Psoas muscle (tissue), 8 donors: ENCODE data around the gene MORC3. TPM values are rescaled to one million over a fixed set of nuclear protein-coding genes. Genes with fewer than 3 reads are reported as not detected.

ENCODE experiments used
- ATAC-seq, 4 donors: fragments of 200-7000 bp; cut with Tn5 transposase; one replicate each; pipeline ENCODE4 v1.9.1; 2020; ENCODE audit warnings: moderate library complexity in 3 of 4, mild to moderate bottlenecking in 2 of 4
- DNase-seq, 2 donors: peaks; one replicate each; pipeline ENCODE4 v3.0.0-alpha.2; 2020
- H3K27ac ChIP-seq: fragments of 200-600 bp; one replicate; pipeline ENCODE4 v1.8.0; 2022
- H3K27me3 ChIP-seq, 3 donors: fragments of 200-600 bp in 1 of 3; one replicate each; pipeline versions ENCODE4 v1.6.1 to v1.8.0; 2013 to 2022; ENCODE audit warnings: low read length in 2 of 3, mild to moderate bottlenecking in 2 of 3, moderate library complexity in 1 of 3; ENCODE audit not compliant: insufficient read depth in 3 of 3
- H3K36me3 ChIP-seq, 2 donors: fragments of 200-600 bp in 1 of 2; one replicate each; pipeline versions ENCODE4 v1.6.1 to v1.8.0; 2013 to 2022; ENCODE audit warnings: low read depth in 1 of 2, mild to moderate bottlenecking in 1 of 2, moderate library complexity in 1 of 2; ENCODE audit not compliant: insufficient read depth in 1 of 2
- H3K4me1 ChIP-seq: fragments of 200-600 bp; one replicate; pipeline ENCODE4 v1.8.0; 2022
- H3K4me3 ChIP-seq: fragments of 200-600 bp; one replicate; pipeline ENCODE4 v1.8.0; 2022; ENCODE audit warnings: mild to moderate bottlenecking
- H3K9me3 ChIP-seq: fragments of 200-600 bp; one replicate; pipeline ENCODE4 v1.8.0; 2022
- WGBS, 3 donors: extraction: QIAGEN DNeasy Blood & Tissue Kit; methylation state at CpG; one replicate each; pipeline versions ENCODE4 v1.1.6 to v1.1.7; 2013; 5-methylcytosine and 5-hydroxymethylcytosine counted together
- intact Hi-C, 2 donors: fragments of 100-400 bp; cut with DNase I; formaldehyde crosslinking; loops; one replicate each; pipeline versions ENCODE4 v1.11.0 to v1.14.2; 2022
- polyA plus RNA-seq, 3 donors: library from polyadenylated mRNA; stranded (reverse); fragments of 200-250 nt; gene quantifications; one replicate each; pipeline ENCODE4 v1.2.3, GENCODE V29; 2013
- total RNA-seq, 4 donors: library from RNA; stranded (reverse); fragmentation: NEBNext Ultra II Directional in 2 of 4; extraction: Animal tissue kit (Norgen Biotek cat#: 25700) in 2 of 4; gene quantifications; one replicate each; pipeline versions ENCODE4 v1.2.1 to v1.2.4, GENCODE V29; 2021 to 2023
- TF ChIP-seq, protein P1 (sequence below): fragments of 200-600 bp; IDR thresholded peaks from one replicate; pipeline ENCODE4 v1.8.0; 2022; ENCODE audit warnings: antibody characterized with exemption
- donor health status: healthy with polysubstance abuse.
- donor health status: DM: no; HTN: no; CAD: no; lungs with moderate emphysema.
- donor health status: Bipolar disorder and iron deficiency.
- donor health status: healthy.
- donor health status: DM: yes; HTN: yes; CAD: no.
- donor health status: DM: no; HTN: no; CAD: no.
- donor health status: DM: no; HTN: no; CAD: no.
- donor health status: DM: yes; HTN: yes; CAD: no.

MORC3 gene
- total and polyA plus RNA-seq, 7 donors = 12.4 to 33.5 (median 24.7) TPM

DNA sequence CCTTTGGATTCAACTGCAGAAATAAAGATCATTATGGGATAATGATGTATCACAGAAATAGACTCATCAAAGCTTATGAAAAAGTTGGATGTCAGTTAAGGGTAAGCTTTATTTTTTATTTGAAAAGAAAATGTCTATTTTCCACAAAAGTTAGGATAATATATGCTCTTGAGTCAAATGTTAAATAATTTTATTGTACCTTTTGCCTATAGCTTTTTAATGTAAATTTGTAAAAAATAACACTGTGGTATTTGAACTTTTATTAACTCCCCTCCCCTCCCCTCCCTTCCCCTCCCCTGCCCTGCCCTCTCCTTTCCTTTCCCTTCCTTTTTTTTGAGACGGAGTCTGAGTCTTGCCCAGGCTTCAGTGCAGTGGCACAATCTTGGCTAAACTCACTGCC, 24.9 kb downstream of the MORC3 start:
- Histone ChIP-seq H3K27me3 (no peaks in the 10 kb centered on the region), H3K9me3 (no peaks in the 10 kb centered on the region), H3K4me1 (no peaks in the 10 kb centered on the region), H3K36me3 (peaks cover 6 to 99% of the 10 kb centered on the region in 2 donors), H3K4me3 (no peak overlapping the region), H3K27ac (no peak overlapping the region)
- DNase-seq (no peak), ATAC-seq (no peak)
- TF ChIP-seq, protein P1, sequence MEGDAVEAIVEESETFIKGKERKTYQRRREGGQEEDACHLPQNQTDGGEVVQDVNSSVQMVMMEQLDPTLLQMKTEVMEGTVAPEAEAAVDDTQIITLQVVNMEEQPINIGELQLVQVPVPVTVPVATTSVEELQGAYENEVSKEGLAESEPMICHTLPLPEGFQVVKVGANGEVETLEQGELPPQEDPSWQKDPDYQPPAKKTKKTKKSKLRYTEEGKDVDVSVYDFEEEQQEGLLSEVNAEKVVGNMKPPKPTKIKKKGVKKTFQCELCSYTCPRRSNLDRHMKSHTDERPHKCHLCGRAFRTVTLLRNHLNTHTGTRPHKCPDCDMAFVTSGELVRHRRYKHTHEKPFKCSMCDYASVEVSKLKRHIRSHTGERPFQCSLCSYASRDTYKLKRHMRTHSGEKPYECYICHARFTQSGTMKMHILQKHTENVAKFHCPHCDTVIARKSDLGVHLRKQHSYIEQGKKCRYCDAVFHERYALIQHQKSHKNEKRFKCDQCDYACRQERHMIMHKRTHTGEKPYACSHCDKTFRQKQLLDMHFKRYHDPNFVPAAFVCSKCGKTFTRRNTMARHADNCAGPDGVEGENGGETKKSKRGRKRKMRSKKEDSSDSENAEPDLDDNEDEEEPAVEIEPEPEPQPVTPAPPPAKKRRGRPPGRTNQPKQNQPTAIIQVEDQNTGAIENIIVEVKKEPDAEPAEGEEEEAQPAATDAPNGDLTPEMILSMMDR = no peak
- WGBS, 3 donors = 75 to 94% (median 91%) methylated on average over 1 of the region's 1 CpG
- intact Hi-C loops = no loop called here

DNA sequence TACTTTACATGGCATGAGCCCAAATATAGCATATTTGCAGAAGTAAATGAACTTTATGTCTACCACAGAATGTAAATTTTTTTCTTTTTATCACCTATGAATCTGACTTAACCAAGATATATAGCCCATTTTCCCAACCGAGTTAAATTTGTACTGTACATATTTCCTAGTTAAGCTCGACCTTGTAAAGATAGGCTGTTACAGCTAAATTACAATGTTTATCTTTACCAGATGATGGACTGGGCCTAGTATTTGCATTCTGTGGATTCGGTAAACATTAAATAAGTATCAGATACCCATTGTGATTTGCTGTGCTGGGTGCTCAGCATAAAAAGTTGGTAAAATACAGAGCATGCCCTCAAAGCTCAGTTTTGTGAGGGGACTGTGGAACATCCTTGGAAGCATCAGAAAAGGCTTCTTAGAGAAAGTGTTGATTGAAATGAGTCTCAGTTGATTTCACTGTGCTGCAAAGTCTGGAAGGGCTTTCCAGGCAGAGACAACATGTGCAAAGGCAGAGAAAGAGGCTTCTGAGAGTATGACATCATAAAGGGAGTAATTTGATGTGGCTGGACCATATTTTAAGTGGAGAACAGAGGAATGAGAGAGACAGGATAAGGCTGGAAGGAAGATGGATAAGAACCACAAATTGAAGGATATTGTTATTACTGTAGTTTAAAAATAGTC, 27.4 kb downstream of the MORC3 start:
- WGBS, 3 donors = 89 to 93% (median 92%) methylated on average over 3 of the region's 3 CpGs
- DNase-seq = no peak
- intact Hi-C loops = no loop called here
- no peak for ATAC-seq
- Histone ChIP-seq H3K27ac (no peak overlapping the region), H3K4me1 (no peaks in the 10 kb centered on the region), H3K9me3 (no peaks in the 10 kb centered on the region), H3K36me3 (peaks cover 6 to 92% of the 10 kb centered on the region in 2 donors), H3K27me3 (no peaks in the 10 kb centered on the region), H3K4me3 (no peak overlapping the region)
- TF ChIP-seq, protein P1 = no peak

- Histone ChIP-seq H3K27me3 (no peaks in the 10 kb centered on the region), H3K36me3 (peaks cover 6 to 92% of the 10 kb centered on the region in 2 donors), H3K4me1 (no peaks in the 10 kb centered on the region), H3K27ac (no peak overlapping the region), H3K9me3 (no peaks in the 10 kb centered on the region), H3K4me3 (no peak overlapping the region)
- DNase-seq (no peak), ATAC-seq (no peak)
- intact Hi-C loops = no loop called here
- 92 to 94% (median 93%) methylated on average over 2 of the region's 2 CpGs for WGBS, 3 donors
- TF ChIP-seq, protein P1 = no peak
These were observed 27.9 kb downstream of the MORC3 start for GRCh38 chr21:36347962-36348328.

DNA sequence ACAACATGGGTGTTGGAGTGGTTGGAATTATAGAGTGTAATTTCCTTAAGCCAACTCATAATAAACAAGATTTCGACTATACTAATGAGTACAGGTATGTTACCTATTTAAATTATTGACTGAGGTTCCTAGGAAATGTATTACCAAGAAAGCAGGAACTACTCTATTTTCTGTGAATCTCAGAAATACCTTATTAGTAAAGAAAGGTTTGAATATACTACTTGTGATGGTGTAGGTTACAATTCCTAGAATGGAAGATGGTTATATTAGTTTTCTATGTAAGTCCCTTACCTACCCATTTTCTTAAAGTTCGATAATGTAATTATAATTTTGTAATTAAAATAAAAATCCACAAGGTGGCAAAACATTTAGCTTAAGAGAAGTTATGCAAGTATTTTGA, 29.3 kb downstream of the MORC3 start:
- ATAC-seq = no peak
- no peak for DNase-seq
- intact Hi-C loops = no loop called here
- no peak overlapping the region for H3K4me3 ChIP-seq
- H3K27ac ChIP-seq = no peak overlapping the region
- no peaks in the 10 kb centered on the region for H3K9me3 ChIP-seq
- no peaks in the 10 kb centered on the region for H3K4me1 ChIP-seq
- 96 to 99% (median 97%) methylated on average over 2 of the region's 2 CpGs for WGBS, 3 donors
- H3K36me3 ChIP-seq = peaks cover 6 to 81% of the 10 kb centered on the region in 2 donors
- no peaks in the 10 kb centered on the region for H3K27me3 ChIP-seq
- TF ChIP-seq, protein P1 = no peak
